ENCODE results near the gene CDK18. TPM values are rescaled to one million over a fixed set of nuclear protein-coding genes. Genes with fewer than 3 reads are reported as not detected.

CDK18 gene
- total and polyA plus RNA-seq, 10 of the 15 experiments (the other 5 are each of a cell fraction or from before 2014, with no cell fraction given), result 0.13 to 4.4 (median 0.52) TPM; not detected in 2

- intact Hi-C loops (cut with micrococcal nuclease; ENCODE audit: unreplicated experiment), result no loop called here
- Histone ChIP-seq H4K20me1 (ENCODE audit: control insufficient read depth, insufficient read depth) (no peaks in the 10 kb centered on the region), H3K9ac (ENCODE audit: control insufficient read depth, insufficient read depth, low read length) (no peak overlapping the region), H3K4me2 (ENCODE audit: control insufficient read depth, insufficient read depth) (no peak overlapping the region), H3K4me1 (ENCODE audit: control insufficient read depth, insufficient read depth, low read length) (no peaks in the 10 kb centered on the region), H3K27ac (ENCODE audit: control insufficient read depth, insufficient read depth) (no peak overlapping the region), H3K27me3 (replicated peaks in 1 of 2; ENCODE audit: control insufficient read depth in 2 of 2, insufficient read depth in 2 of 2, low read length in 1 of 2) (peaks cover 4% of the 10 kb centered on the region in 2 experiments; a peak in 3 of 4 replicates), H3K9me3 (replicated peaks; ENCODE audit: control insufficient read depth, insufficient read depth, low read length) (no peaks in the 10 kb centered on the region), H3K4me3 (no peak overlapping the region), H3K36me3 (ENCODE audit: control insufficient read depth in 2 of 2, insufficient read depth in 2 of 2, low read length in 1 of 2) (no peaks in the 10 kb centered on the region), H2AFZ (ENCODE audit: control insufficient read depth, low read depth, low read length) (no peak overlapping the region), H3K79me2 (ENCODE audit: control insufficient read depth, insufficient read depth, low read length) (no peaks in the 10 kb centered on the region)
- DNase-seq (ENCODE audit: low read depth, low spot score) (no peak), ATAC-seq (no peak), FAIRE-seq (no peak)
- TF ChIP-seq NFYA (IDR thresholded peaks at IDR 0.05; ENCODE audit: borderline replicate concordance, low read depth, low read length) (no peak), EGR1 (IDR thresholded peaks at IDR 0.05; ENCODE audit: borderline replicate concordance in 1 of 2, low read depth in 2 of 2, low read length in 2 of 2) (no peak), ZNF217 (IDR thresholded peaks at IDR 0.05) (no peak), SMARCA5 (IDR thresholded peaks at IDR 0.05) (no peak), ZZZ3 (IDR thresholded peaks at IDR 0.05; ENCODE audit: control insufficient read depth, insufficient read length, low read depth) (no peak), MTA2 (IDR thresholded peaks at IDR 0.05; ENCODE audit: low read depth) (no peak), SUZ12 (IDR thresholded peaks at IDR 0.05; ENCODE audit: unreplicated experiment) (no peak), MXI1 (IDR thresholded peaks at IDR 0.05; ENCODE audit: low read depth, low read length) (no peak), PRDM15 (CRISPR knock-in tag; IDR thresholded peaks at IDR 0.05) (no peak), BRCA1 (IDR thresholded peaks at IDR 0.05; ENCODE audit: low read depth, low read length) (no peak), CHD1 (IDR thresholded peaks at IDR 0.05; ENCODE audit: low read depth, low read length) (no peak), EP300 (IDR thresholded peaks at IDR 0.05; ENCODE audit: borderline replicate concordance in 1 of 2, control insufficient read depth in 1 of 2, low read depth in 2 of 2, low read length in 2 of 2) (no peak), NR2F1 (conservative IDR thresholded peaks at IDR 0.05) (no peak), RELA (IDR thresholded peaks at IDR 0.05; ENCODE audit: borderline replicate concordance, partially characterized antibody) (no peak), ZNF24 (IDR thresholded peaks at IDR 0.05) (no peak), TCF3 (IDR thresholded peaks at IDR 0.05; ENCODE audit: borderline replicate concordance, insufficient read depth, low read depth, low read length) (no peak), RAD51 (IDR thresholded peaks at IDR 0.05) (no peak), NR2C2 (IDR thresholded peaks at IDR 0.05; ENCODE audit: borderline replicate concordance, control insufficient read depth, insufficient read length, low read depth) (no peak), TCF12 (IDR thresholded peaks at IDR 0.05; ENCODE audit: low read depth, low read length) (no peak), RFX5 (IDR thresholded peaks at IDR 0.05; ENCODE audit: low read depth, low read length) (no peak)
- SMC1A ChIA-PET (ENCODE audit: uncharacterized antibody, unreplicated experiment), result interaction anchor here (1.0 to 17.0 kb wide), 4 partner anchors 10 to 159 kb away, joined by 3 to 319 read pairs (median 7); no protein-coding TSS in a partner anchor
- POLR2A ChIA-PET, result no interaction called here
- CTCF ChIA-PET, result interaction anchor here (1.6 to 22.4 kb wide), 3 partner anchors 10 to 99 kb away, joined by 10 to 891 read pairs (median 20); partner anchors contain the start of gene CDK18
- RAD21 ChIA-PET (ENCODE audit: unreplicated experiment), result interaction anchor here (1.4 to 11.2 kb wide), 2 partner anchors 29 kb away, joined by 5 to 342 read pairs; no protein-coding TSS in a partner anchor
- in situ Hi-C loops (cut with MboI), result no loop called here
- no TSS peak for BruUV-seq (replicated peaks)
- 15% methylated on average over 9 of the region's 9 CpGs for WGBS (ENCODE audit: insufficient coverage, insufficient replicate concordance, low lambda C conversion rate, missing lambda C conversion rate)
These were observed 9.1 kb upstream of the CDK18 start for GRCh38 chr1:205495237-205495823.

Measured in GM12878 (cell line).